ENCODE data around the gene ABHD1. TPM values are rescaled to one million over a fixed set of nuclear protein-coding genes. Genes with fewer than 3 reads are reported as not detected.
"Not testable (repeated sequence)": the region's sequence is repeated elsewhere in the genome, so short reads cannot be mapped to it uniquely, and the experiment has no call there.

ABHD1 gene
- total RNA-seq, 1 donor from 2014 or later = 0.10 TPM

DNA sequence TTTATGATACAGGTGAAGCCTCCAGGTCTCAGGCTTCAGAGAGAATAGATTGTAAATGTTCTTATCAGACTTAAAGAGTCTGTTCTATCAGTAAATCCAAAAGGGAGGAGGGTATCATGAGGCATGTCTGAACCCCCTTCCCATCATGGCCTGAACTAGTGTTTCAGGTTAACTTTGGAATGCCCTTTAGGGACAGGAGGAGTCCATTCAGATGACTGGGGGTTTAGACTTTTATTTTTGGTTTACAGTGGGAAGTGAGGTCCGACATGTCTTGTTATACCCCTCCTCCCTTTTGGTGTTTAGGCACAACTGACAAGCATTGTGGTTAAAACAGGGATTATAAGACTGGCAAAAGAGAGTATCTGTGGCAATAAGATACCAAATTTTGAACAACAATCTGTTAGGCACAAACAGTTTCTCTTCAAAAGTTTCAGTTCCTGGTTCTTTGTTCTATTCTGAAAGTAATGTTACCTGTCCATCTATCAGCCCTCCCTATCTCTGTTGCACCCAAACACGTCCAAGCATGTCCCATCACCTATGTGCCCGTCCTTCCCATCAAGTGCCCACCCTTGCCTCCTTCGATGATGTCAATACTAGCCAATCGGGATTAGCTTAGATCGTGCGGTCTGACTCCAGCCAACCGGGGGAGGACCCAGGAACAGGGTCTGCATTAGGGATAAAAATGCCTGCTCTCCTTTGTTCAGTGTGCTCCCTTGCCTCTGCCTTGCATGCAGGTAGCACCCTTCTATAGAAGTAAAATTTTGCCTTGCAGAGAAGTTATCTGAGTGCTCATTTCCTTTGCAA lies 41.5 kb downstream of the ABHD1 start:
- DNase-seq (ENCODE audit: low read depth) = no peak

DNA sequence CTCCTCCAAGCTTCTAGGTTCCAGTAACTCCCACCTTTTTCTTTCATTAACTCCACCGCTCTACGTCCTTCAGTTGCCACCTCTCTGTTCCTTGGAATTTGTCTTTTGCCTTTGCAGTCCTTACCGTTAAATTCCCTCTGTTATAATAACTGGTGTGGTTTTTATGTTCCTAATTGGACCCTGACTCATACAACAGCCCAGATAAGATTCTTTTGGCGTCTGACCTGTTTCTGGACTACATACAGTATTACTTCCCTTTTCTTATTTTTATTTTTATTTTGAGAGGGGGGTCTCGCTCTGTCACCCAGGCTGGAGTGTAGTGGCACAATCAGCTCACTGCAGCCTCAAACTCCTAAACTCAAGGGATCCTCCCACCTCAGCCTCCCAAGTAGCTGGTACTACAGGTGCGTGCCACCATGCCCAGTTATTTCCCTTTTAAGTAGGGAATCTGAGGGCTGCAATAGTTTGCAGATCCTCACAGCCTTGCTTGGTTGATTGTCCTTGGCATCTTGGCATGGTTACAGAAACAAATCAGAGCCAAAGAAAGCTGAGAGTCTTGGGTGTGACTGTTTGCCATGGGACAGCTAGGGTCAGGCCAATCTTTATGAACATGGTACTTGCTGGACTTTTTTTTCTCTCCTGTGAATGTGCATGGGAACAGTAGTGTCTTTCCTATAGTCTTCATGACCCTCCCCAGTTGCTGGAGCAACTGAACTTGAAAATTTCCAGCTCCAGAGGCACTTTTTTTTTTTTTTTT lies 47.1 kb downstream of the ABHD1 start:
- DNase-seq (ENCODE audit: low read depth) = peak; percentile 12

DNA sequence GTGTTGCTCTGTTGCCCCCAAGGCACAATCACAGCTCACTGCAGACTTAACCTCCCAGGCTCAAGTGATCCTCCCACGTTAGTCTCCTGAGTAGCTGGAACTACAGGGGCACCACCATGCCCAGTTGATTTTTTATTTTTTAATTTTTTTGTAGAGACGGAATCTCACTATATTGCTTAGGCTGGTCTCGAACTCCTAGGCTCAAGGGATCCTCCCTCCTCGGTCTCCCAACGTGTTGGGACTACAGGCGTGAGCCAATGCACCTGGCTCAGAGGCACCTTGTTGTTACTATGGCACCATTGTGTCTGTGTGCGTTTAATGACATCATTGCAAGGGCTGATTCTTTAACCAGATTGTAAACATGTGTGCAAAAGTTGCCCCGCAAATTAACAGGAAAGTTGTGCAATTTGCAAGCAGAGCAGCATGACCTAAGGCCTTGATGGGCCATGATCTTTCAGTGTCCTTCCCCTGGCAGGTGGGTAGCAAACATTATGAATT lies 47.8 kb downstream of the ABHD1 start:
- no peak for DNase-seq (ENCODE audit: low read depth)

DNA sequence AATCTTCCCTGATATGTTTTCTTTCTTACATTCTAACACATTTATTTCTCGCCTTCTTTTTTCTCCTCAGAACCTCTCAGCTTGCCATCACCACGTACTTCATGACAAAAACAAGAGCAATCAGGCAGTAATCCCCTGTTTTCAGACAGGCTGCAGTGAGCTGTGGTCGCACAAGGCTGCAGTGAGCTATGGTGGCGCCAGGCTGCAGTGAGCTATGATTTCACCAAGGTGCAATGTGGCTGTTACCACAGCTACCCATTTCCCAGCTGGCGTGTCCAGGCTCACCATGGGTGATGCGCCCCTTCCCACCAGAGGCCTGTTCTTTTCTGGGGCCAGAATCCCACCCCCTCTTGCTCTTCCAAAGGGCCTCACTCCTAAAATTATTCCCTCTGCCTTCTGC lies 51.0 kb downstream of the ABHD1 start:
- no peak for DNase-seq (ENCODE audit: low read depth)

DNA sequence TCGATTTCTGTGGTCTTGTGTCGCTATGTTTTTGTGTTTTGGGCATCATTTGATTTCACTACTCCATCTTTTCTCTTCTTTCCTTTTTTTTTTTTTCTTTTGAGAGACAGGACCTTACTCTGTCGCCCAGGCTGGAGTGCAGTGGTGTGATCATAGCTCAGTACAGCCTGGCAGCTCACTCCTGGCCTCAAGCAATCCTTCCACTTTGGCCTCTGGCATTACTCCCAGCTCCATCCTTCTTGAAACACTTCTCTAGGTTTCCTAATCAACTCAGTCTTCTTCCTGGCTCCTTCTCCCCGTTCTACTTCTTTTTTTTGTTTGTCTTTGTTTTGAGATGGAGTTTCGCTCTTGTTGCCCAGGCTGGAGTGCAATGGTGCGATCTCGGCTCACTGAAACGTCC lies 51.7 kb downstream of the ABHD1 start:
- DNase-seq (ENCODE audit: low read depth) = no peak

DNA sequence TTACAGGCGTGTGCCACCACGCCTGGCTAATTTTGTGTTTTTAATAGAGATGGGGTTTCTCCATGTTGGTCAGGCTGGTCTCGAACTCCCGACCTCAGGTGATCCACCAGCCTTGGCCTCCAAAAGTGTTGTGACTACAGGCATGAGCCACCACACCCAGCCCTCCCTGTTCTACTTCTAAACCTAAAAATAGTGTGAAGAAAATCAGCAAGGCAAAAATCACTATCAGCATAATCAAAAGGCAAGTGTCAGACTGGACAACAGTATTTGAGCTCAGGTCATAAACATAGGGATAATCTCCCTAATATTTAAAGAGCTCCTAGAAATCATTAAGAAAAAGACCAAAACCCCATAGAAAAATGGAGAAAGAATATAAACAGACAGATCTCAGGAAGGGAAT lies 52.2 kb downstream of the ABHD1 start:
- DNase-seq (ENCODE audit: low read depth) = not testable (repeated sequence)

DNA sequence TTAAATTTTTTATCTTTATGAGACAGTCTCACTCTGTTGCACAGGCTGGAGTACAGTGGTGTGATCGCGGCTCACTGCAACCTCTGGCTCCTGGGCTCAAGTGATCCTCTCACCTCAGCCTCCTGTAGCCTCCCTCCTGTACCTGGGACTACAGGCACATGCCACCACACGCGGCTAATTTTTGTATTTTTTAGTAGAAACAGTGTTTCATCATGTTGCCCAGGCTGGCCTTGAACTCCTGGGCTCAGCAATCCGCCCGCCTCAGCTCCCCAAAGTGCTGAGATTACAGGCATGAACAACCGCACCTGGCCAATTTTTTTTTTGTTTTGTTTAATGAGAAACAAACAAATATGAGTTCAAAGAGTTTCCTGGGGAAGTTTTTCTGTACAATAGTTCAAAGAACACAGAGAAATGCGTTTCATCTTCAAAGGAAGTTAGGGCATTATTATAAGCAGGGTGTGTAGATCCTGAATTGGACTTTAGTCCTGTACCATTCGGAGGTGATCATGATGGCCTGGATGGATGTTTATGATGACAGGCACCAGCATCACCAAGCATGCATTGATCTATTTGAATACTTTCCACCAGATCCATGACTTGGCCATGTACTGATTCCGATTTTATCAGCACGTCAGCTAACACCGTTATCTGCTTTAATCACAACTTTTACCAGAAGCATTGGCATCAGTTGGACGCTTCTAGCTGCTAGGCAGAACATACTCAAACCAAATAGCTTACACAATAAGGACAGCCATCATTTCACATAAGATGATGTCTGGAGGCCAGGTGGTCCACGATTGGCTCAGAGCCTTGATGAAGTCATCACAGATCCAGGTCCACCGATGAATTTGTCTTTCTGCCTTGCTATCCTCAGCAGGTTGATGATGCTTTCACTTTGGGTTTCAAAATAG lies 54.1 kb downstream of the ABHD1 start:
- DNase-seq (ENCODE audit: low read depth) = no peak

DNA sequence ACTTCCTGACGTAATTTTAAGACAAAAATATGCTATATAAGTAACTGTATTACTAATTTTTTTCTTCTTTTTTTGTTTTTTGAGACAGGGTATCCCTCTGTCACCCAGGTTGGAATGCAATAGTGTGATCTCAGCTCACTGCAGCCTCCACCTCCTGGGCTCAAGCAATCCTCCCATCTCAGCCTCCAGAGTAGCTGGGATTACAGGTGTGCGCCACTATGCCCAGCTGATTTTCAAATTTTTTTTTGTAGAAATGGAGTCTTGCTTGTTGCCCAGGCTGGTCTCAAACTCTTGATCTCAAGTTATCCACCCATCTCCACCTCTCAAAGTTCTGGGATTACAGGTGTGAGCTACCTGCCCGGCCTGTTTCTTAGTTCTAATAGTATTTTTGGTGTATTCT lies 54.9 kb downstream of the ABHD1 start:
- no peak for DNase-seq (ENCODE audit: low read depth)

DNA sequence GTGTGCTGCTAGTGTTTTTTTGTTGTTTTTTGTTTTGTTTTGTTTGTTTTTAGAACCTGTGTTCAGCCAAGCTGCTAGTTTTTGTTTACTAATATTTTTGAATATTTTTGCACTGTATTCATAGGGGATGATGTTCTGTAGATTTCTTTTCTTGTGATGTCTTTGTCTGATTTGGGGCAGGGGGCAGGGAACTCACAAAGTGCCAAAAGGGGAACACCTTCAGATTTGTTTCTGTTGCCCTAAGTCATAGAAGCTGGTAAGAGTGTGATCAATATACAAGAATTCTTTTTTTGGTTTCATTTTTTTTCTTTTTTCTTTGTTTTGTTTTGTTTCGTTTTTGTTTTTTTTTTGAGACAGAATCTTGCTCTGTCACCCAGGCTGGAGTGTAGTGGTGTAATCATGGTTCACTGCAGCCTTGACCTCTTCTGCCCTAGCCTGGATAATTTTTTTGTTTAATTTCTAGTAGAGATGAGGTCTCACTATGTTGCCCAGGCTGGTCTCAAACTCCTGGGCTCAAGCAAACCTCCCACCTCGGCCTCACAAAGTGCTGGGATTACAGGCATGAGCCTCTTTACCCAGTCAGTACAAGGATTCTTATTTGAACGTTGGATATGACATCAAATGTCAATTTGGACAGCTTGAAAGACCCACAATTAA lies 55.9 kb downstream of the ABHD1 start:
- DNase-seq (ENCODE audit: low read depth) = no peak

Other genes with a start within 250 kb of the ABHD1 start
- 1.6 and 6.5 TPM in 2 replicates for gene MAPRE3, start 153.2 kb upstream of the ABHD1 start, total RNA-seq
- gene TMEM214, start 90.8 kb upstream of the ABHD1 start, total RNA-seq = 16.8 and 29.3 TPM in 2 replicates
- 23.6 and 35.0 TPM in 2 replicates for gene AGBL5, start 72.1 kb upstream of the ABHD1 start, total RNA-seq
- gene OST4, start 52.2 kb upstream of the ABHD1 start, total RNA-seq = 302 and 423 TPM in 2 replicates
- 0.30 and 0.69 TPM in 2 replicates for gene EMILIN1, start 45.2 kb upstream of the ABHD1 start, total RNA-seq
- gene KHK, start 37.0 kb upstream of the ABHD1 start, total RNA-seq = 1.1 and 3.0 TPM in 2 replicates
- 0.20 and 1.6 TPM in 2 replicates for gene CGREF1, start 4.7 kb upstream of the ABHD1 start, total RNA-seq
- 37.5 and 53.0 TPM in 2 replicates for gene PREB, start 10.8 kb downstream of the ABHD1 start, total RNA-seq
- gene PRR30, start 15.6 kb downstream of the ABHD1 start, total RNA-seq = not detected in 2 replicates
- gene TCF23, start 25.2 kb downstream of the ABHD1 start, total RNA-seq = not detected in 2 replicates
- 101 and 131 TPM in 2 replicates for gene ATRAID, start 88.2 kb downstream of the ABHD1 start, total RNA-seq
- 29.3 and 36.8 TPM in 2 replicates for gene SLC5A6, start 88.5 kb downstream of the ABHD1 start, total RNA-seq
- 23.4 and 53.5 TPM in 2 replicates for gene CAD, start 93.6 kb downstream of the ABHD1 start, total RNA-seq
- gene SLC30A3, start 139.2 kb downstream of the ABHD1 start, total RNA-seq = 0.10 TPM in 1 of 2 replicates, not detected in the other
- gene DNAJC5G, start 151.6 kb downstream of the ABHD1 start, total RNA-seq = not detected in 2 replicates
- 0.17 TPM in 1 of 2 replicates, not detected in the other for gene TRIM54, start 158.6 kb downstream of the ABHD1 start, total RNA-seq
- 0.70 TPM in 1 of 2 replicates, not detected in the other for gene UCN, start 184.6 kb downstream of the ABHD1 start, total RNA-seq
- 30.0 and 42.6 TPM in 2 replicates for gene MPV17, start 199.3 kb downstream of the ABHD1 start, total RNA-seq
- 32.1 and 40.2 TPM in 2 replicates for gene GTF3C2, start 232.9 kb downstream of the ABHD1 start, total RNA-seq
- gene EIF2B4, start 246.5 kb downstream of the ABHD1 start, total RNA-seq = 26.9 and 27.8 TPM in 2 replicates
- gene SNX17, start 246.8 kb downstream of the ABHD1 start, total RNA-seq = 94.9 and 125 TPM in 2 replicates